GM18867 (cell line): ENCODE results near the gene ZNF598.

Experiments
- ATAC-seq: cut with Tn5 transposase; IDR thresholded peaks from one replicate; pipeline ENCODE4 v1.9.1; 2021; ENCODE audit warnings: mild to moderate bottlenecking, moderate library complexity; ENCODE audit not compliant: unreplicated experiment

The ZNF598 gene

DNA sequence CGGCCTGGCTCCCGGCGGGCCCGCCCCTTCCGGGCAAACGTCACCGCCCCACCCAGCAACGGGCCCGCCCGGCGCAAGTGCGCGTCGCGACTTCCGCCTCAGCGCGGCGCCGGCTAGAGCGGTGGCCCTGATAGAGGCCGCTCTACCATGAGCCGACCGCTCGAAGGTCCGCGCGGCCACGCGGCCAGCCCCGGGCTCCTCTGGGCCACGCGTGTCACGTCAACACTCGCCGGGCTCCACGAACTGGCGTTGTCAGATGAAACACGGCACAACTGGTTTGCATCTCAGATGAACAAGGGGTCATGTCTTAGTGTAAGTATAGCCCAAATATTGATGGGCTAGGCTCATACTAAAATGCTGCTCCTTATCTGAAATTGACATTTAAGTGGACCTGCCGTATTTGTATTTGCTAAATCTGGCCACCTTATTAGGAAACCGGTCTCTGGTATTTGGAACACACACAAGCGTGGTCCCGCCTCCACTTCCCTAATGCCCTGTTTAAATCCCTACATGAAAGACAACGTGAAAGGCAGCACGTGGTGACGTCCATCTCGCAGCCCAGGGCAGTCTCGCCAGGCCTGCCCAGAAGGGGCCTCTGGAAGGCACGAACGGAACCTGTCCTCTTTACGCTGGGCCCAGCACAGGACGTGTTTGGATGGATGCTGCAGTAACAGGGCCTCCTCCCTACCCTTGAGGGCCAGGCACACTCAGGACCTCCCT is at the start of gene ZNF598:
Gene ZNF598, minus strand, starts transcription at position 31 of the 720 bp plus-strand sequence.
- ATAC-seq: peak; percentile 85

- ATAC-seq: no peak
Observed at GRCh38 chr16:2058872-2059271, 49.3 kb upstream of the ZNF598 start.

DNA sequence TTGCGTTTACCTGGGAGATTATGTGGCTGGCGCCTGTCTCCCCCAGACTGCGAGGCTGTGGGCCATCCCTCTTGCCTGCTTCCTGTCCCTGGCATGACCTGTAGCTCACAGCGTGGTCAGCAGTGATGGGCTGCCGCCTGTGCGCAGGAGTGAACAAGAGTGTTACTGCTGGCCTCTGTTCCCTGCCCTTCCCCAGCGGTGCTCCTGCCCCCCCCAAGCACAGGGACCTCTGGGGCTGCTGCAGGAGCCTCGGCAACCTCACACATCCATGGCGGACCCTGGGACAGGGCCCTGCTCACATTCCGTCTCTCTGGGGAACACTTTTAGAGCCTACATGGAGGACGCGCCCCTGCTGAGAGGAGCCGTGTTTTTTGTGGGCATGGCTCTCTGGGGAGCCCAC is 48.8 kb upstream of the ZNF598 start:
- no peak for ATAC-seq

- ATAC-seq: no peak
Observed at GRCh38 chr16:2057438-2057837, 47.8 kb upstream of the ZNF598 start.

DNA sequence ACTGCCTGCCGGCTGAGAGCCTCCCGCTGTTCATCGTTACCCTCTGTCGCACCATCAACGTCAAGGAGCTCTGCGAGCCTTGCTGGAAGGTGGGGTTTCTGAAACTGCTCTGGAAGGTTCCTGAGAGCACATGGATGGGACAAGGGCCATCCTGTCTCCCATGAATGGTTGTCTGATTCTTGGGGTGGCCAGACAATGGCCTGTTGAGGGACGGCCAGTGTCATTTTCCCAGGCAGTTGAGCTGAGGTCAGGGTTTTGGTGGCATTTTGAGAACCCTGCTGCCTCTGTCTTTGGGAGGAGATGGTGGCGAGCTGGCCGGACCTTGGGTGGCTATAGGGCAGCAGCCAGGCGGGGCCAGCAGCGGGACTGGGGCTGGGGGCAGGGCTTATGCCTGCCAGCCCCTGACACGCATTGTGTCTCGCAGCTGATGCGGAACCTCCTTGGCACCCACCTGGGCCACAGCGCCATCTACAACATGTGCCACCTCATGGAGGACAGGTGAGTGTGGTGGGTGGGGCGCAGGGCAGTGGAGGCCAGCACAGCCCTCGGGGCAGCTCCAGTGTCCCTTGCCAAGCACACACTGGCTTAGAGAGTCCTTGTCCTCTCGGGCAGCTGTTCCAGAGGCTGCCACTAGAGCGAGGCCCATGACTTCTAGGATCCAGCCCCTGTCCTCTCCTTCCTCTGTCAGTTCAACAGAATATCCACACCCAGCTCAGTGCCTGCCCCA is 47.2 kb upstream of the ZNF598 start:
- no peak for ATAC-seq

- ATAC-seq: no peak
Observed at GRCh38 chr16:2056077-2056476, 46.5 kb upstream of the ZNF598 start.

DNA sequence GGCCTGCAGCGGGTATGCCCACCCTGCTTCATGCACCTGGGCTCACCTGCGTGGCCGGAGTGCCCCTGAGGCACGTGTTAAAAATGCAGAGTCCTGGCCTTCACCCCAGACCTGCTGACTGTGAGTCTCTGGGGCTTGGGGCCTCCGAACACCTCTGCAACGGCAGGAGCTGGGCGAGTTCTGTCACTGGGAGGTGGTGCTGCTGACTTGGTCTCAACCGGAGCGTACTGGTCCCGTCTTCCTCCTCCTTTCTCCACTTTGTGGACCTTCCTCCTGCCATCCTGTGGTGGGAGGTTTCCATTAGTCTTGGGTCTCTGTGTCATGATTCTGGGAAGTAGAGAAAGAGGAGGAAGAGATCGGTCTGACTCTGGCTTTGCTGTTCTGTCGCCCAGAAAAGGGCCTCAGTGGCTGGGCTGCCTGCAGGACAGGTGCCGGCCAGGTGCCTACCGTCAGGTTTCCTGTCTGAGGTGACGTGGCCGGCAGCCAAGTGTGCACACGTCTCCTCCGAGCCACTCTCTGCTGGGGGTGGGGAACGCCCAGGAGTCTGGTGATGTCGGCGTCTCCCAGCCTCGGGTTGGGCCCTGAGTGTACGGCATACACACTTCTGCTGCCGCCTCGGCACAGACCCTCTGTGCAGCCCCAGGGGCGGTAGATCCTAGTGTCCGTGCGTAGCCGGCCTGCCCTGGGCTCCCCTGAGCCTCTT is 45.1 kb upstream of the ZNF598 start:
- no peak for ATAC-seq

DNA sequence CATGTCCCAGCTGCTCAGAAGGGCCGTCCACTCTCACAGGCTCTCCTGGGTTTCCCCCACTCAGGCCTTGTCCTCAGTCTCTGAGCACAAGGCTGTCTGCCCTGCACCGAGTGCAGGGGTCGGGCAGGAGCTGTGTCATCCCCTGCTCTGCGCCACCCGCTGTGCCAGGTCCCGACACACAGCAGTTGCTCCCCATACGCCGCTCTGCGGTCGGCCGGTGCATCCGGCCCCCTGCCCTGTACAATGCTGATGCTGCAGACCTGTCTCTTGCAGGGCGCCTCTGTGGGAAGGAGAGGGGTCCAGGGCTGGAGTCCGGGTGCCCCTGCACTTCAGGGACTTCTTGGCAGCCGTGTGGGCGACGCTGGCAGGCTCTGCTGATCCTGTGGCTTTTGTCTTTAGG is 44.3 kb upstream of the ZNF598 start:
- no peak for ATAC-seq

- no peak for ATAC-seq
Observed at GRCh38 chr16:2053211-2053610, 43.6 kb upstream of the ZNF598 start.

- ATAC-seq: no peak
Observed at GRCh38 chr16:2048116-2048543, 38.5 kb upstream of the ZNF598 start.

DNA sequence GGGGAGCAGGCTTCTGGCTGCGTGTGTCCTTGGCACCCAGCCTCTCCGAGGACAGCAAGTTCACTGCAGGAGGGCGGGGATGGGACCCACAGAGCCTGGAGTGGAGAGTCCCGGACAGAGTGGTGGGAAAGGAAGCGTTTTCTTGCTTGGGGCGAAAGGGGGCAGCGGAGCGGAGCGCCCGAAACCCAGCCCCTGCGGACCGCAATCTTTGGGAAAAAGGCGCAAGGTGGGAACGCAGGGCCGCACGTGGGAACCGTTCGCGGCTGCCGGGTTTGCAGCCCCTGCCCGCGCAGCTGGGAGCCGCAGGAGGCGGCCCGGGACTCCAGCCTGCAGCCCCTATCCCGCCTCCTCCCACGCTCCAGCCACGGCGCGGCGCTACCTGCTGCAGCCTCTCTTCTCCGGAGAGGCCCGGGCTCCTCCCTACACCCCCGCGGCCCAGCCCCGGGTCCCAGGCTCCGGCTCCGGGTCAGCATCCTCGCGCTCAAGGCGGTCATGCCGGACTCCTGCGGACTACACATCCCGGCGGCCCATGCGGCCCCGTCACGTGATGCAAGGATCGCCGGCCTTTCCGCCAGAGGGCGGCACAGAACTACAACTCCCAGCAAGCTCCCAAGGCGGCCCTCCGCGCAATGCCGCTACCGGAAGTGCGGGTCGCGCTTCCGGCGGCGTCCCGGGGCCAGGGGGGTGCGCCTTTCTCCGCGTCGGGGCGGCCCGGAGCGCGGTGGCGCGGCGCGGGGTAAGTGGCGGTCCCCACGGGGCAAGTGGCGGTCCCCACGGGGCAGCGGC is 37.9 kb upstream of the ZNF598 start, which contains the start of the genes NTHL1 and TSC2:
Gene NTHL1, minus strand, starts transcription at position 505 of the 786 bp plus-strand sequence. Its CDS starts 11 bp downstream, at position 494.
Gene TSC2, plus strand, starts transcription at position 656 of the 786 bp plus-strand sequence. CDS start 631 bp downstream, outside the sequence.
- ATAC-seq: peak; percentile 90

GRCh38 chr16:2046893-2047329 is 37.3 kb upstream of the ZNF598 start:
- no peak for ATAC-seq

GRCh38 chr16:2045965-2046892 is 36.6 kb upstream of the ZNF598 start:
- no peak for ATAC-seq

DNA sequence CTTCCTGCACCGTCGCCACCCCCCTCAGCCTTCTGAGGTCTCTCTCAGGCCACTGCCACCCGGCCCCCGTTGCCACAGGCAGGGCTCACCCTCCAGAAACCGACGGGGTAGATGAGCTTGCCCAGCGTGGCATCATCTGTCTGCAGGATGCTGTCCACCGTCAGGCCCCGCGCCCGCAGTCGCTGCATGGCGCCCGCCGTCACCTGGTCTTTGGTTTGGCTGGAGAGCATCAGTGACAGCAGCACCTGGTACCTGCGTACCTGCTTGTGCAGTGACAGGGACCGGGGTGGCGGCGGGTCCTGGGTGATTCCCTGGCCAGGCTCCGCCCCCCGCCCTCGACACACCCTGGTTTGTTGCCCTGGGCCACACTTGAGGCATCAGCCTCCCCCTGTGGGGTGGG is 34.9 kb upstream of the ZNF598 start:
- no peak for ATAC-seq

GRCh38 chr16:2043667-2044451 is 34.2 kb upstream of the ZNF598 start:
- no peak for ATAC-seq

- ATAC-seq: no peak
Observed at GRCh38 chr16:2042986-2043666, 33.5 kb upstream of the ZNF598 start.

- ATAC-seq: no peak
Observed at GRCh38 chr16:2042171-2042985, 32.8 kb upstream of the ZNF598 start.
